NB4 (cell line): ENCODE results near the gene NOP14.
"Not testable (repeated sequence)": the region's sequence is repeated elsewhere in the genome, so short reads cannot be mapped to it uniquely, and the experiment has no call there.

Source experiments
- DNase-seq: peaks from one replicate; pipeline ENCODE4 v3.0.0; 2010; ENCODE audit warnings: low read depth
- H3K4me3 ChIP-seq: one replicate; pipeline ENCODE4 v1.5.1; 2011; ENCODE audit warnings: mild to moderate bottlenecking, low read depth, low read length, moderate library complexity
- CTCF ChIP-seq: IDR thresholded peaks from one replicate; pipeline ENCODE4 v1.5.1; 2012; ENCODE audit warnings: low read depth, low read length
- MAX ChIP-seq: IDR thresholded peaks from 2 replicates; pipeline ENCODE4 v1.6.1; 2011; ENCODE audit warnings: low read depth, low read length
- MYC ChIP-seq: IDR thresholded peaks from 2 replicates; pipeline ENCODE4 v1.6.1; 2011; ENCODE audit warnings: low read depth, low read length
- POLR2A ChIP-seq: IDR thresholded peaks from 2 replicates; pipeline ENCODE4 v1.6.1; 2011; ENCODE audit warnings: mild to moderate bottlenecking; ENCODE audit not compliant: insufficient read length; ENCODE audit errors: extremely low read depth

NOP14 gene

GRCh38 chr4:2949782-2950125, 13.5 kb downstream of the NOP14 start:
- TF ChIP-seq MYC, result no peak
- TF ChIP-seq CTCF, result no peak
- TF ChIP-seq MAX, result no peak
- no peak for TF ChIP-seq POLR2A
- DNase-seq, result no peak

DNA sequence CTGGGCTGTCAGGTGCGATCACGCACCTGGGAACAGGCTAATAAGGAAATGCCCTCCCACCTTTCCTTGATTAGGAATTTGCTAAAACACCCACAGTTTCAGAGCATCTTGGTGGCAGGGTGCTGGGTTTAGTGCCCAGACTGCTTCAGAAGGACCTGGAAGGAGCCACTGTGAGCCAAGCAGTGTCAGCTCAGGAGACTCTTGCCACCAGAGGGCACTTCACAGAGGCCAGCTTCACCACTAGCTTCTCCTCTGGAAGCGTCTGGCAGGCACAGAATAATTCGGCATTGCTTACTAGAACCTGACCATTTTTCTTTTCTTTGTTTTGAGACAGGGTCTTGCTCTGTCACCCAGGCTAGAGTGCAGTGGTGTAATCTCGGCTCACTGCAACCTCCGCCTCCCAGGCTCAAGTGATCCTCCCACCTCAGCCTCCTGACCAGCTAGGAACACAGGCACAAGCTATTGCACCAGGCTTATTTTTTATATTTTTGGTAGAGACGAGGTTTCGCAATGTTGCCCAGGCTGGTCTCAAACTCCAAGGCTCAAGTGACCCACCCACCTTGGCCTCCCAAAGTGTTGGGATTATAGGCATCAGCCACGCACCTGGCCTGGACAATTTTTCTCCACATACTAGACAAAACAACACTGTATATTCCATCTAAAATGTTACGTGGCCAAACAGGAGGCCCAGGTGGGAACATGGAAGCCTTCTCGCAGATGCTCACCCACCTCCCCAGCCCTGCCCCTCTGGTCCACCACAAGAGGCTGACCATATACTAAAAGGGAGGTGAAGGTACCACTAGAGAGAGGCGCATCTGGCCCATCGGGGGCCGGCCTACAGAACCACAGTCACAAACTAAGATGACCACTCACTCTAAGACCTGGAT, 14.1 kb downstream of the NOP14 start:
- DNase-seq, result peak; percentile 51
- H3K4me3 ChIP-seq, result no peak overlapping the region
- TF ChIP-seq POLR2A (no peak), CTCF (peak; percentile 63)

More at GRCh38 chr4:2949782-2950125, 13.5 kb downstream of the NOP14 start:
- H3K4me3 ChIP-seq, result no peak overlapping the region

DNA sequence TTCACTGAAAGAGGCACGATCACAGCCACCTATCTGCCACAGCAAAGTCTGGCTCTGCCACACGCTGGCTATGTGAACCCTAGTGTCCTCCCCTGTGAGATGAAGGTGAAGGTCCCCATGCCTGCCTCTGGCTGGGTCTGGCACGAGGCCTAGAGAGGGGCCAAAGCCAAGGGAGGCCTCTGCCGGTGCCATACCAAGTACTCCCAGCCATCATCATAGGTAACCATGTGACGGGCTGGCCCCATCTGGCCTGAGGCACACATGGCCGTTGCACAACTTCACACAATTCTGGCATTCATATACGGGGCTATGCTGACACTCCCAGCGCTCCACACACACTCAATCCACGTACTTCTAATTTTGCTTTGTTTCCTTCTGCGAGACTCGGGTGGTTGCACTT, 15.3 kb downstream of the NOP14 start:
- DNase-seq, result no peak
- TF ChIP-seq MAX (no peak), MYC (no peak), POLR2A (no peak), CTCF (no peak)
- no peak overlapping the region for H3K4me3 ChIP-seq

- no peak for TF ChIP-seq MYC
- no peak for TF ChIP-seq POLR2A
- no peak for TF ChIP-seq CTCF
- TF ChIP-seq MAX, result no peak
- DNase-seq, result no peak
- H3K4me3 ChIP-seq, result no peak overlapping the region
Measured at GRCh38 chr4:2946812-2947600, 16.2 kb downstream of the NOP14 start.

- H3K4me3 ChIP-seq, DNase-seq: not testable (repeated sequence)
Measured at GRCh38 chr4:2945619-2946604, 17.3 kb downstream of the NOP14 start.
